SK-N-MC (cell line): ENCODE measurements around the gene ADAMTS15.

Experiments
- DNase-seq: peaks from one replicate; pipeline ENCODE4 v3.0.0-alpha.2; 2011; ENCODE audit warnings: low read depth, low spot score
- H3K27ac ChIP-seq: fragments of 200-600 bp; sonication (generic); 2 replicates; pipeline ENCODE4 v1.5.1; 2016; ENCODE audit warnings: mixed run types
- H3K36me3 ChIP-seq: fragments of 200-600 bp; sonication (generic); 2 replicates; pipeline ENCODE4 v1.6.1; 2017; ENCODE audit warnings: antibody characterized with exemption, low read length, mixed read lengths; ENCODE audit not compliant: insufficient read depth
- H3K4me3 ChIP-seq: fragments of 200-600 bp; sonication (generic); 2 replicates; pipeline ENCODE4 v1.5.1; 2016
- H3K9ac ChIP-seq: fragments of 200-600 bp; sonication (generic); 2 replicates; pipeline ENCODE4 v1.8.0; 2017; ENCODE audit warnings: mixed run types, mixed read lengths; ENCODE audit not compliant: insufficient read length
- H3K9me3 ChIP-seq: fragments of 200-600 bp; sonication (generic); 2 replicates; pipeline ENCODE4 v1.6.1; 2017; ENCODE audit warnings: low read depth, mild to moderate bottlenecking, antibody characterized with exemption, low read length, moderate library complexity, mixed read lengths
- EZH2 ChIP-seq: fragments of 200-600 bp; sonication (generic); IDR thresholded peaks from one replicate; pipeline ENCODE4 v1.6.1; 2017; ENCODE audit warnings: antibody characterized with exemption
- FOXP2 ChIP-seq: optimal IDR thresholded peaks from 2 replicates; pipeline ENCODE3; 2011; ENCODE audit warnings: mild to moderate bottlenecking, moderate library complexity; ENCODE audit not compliant: insufficient read depth; ENCODE audit errors: extremely low read length, control extremely low read depth
- POLR2AphosphoS5 ChIP-seq: IDR thresholded peaks from 2 replicates; pipeline ENCODE4 v1.6.1; 2012; ENCODE audit warnings: mild to moderate bottlenecking, low read depth, low read length, borderline replicate concordance

The ADAMTS15 gene

DNA sequence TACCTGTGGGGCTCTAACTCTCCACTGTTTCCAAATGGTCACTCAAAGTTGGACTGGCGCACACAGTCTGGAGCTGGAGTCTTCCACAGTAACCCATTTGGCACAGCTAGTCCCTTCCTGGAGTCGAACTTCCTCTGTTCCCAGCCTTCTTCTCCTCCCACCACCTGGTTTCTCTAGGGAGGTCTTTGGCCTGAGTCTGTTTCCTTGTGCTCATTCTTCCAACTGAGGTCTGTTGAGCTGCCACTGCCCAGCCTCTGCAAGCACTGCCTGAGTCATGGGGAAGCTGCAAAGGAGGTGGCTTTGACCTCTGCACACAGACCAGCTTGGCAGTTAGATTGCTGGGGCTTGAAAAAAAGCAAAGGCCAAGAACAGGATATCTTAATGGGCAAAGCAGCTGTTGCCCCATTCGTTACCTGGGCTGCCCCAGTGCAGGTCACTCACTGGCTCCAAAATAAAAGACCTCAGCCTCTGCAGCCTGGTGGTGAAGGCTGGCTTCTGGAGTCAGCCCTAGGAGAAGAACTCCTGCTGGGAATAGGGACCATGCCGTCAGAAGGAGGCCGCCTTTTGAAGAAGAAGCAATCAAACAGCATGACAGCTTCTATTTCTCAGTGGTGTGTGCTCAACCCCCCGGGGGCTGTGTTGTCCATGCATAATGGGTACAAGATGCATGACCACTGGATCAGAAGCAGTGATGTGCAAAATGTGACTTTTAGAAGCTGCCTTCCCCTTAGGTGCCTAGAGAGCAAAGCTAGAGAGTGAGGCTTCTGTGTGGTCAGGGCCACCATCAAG is 3.0 kb downstream of the ADAMTS15 start:
- Histone ChIP-seq H3K9ac (no peak overlapping the region), H3K36me3 (no peaks in the 10 kb centered on the region), H3K4me3 (no peak overlapping the region), H3K27ac (no peak overlapping the region), H3K9me3 (no peaks in the 10 kb centered on the region)
- TF ChIP-seq POLR2AphosphoS5 (no peak), FOXP2 (no peak), EZH2 (no peak)
- no peak for DNase-seq

GRCh38 chr11:130452176-130452575 is 3.7 kb downstream of the ADAMTS15 start:
- no peak overlapping the region for H3K27ac ChIP-seq
- H3K9me3 ChIP-seq, result no peaks in the 10 kb centered on the region
- TF ChIP-seq POLR2AphosphoS5 (no peak), FOXP2 (no peak), EZH2 (no peak)
- H3K36me3 ChIP-seq, result no peaks in the 10 kb centered on the region
- no peak overlapping the region for H3K4me3 ChIP-seq
- no peak for DNase-seq
- no peak overlapping the region for H3K9ac ChIP-seq

- Histone ChIP-seq H3K9me3 (no peaks in the 10 kb centered on the region), H3K9ac (no peak overlapping the region), H3K36me3 (no peaks in the 10 kb centered on the region), H3K27ac (no peak overlapping the region), H3K4me3 (no peak overlapping the region)
- DNase-seq, result no peak
- TF ChIP-seq FOXP2 (no peak), POLR2AphosphoS5 (no peak), EZH2 (no peak)
Observed at GRCh38 chr11:130452940-130453339, 4.5 kb downstream of the ADAMTS15 start.

DNA sequence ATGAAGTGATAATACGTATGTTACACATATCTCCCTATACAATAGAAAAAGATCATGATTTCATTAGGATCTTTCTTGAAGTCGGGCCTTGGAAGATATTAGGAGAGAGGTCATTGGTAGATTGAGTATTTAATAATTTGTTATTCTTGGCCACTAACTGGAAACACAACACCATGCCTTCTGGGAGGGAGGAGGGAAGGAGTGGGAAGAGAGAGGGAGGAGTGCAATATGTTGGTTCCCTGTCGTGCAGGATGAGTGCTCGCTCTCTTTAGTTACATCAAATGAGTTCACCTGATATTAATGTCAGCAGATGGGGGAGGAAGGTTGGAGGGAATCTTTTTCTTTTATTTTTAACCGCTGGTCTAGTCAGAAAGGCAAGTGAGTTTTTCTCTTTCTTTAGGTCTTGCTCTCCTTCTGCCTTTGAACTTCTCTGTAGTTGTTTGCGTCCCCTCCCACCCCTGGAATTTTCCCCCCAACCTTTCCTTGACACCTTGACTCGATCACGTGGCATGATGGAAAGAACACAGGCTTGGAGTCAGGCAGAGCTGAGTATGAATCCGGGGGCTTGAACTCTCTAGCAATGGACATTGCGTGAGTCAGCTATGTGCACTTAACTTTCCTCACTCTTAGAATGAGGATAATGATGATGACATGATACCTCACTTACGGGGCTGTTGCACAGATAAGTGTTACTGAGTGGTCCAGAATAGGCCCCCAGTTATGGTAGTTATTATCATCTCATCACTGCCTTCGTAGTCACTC is 6.2 kb downstream of the ADAMTS15 start:
- Histone ChIP-seq H3K36me3 (no peaks in the 10 kb centered on the region), H3K27ac (no peak overlapping the region), H3K9me3 (no peaks in the 10 kb centered on the region), H3K4me3 (no peak overlapping the region), H3K9ac (no peak overlapping the region)
- DNase-seq, result no peak
- TF ChIP-seq EZH2 (no peak), POLR2AphosphoS5 (no peak), FOXP2 (no peak)

GRCh38 chr11:130455483-130456127 is 7.2 kb downstream of the ADAMTS15 start:
- TF ChIP-seq FOXP2 (no peak), EZH2 (no peak), POLR2AphosphoS5 (no peak)
- DNase-seq, result no peak
- H3K9me3 ChIP-seq, result no peaks in the 10 kb centered on the region
- no peak overlapping the region for H3K4me3 ChIP-seq
- H3K36me3 ChIP-seq, result no peaks in the 10 kb centered on the region
- H3K27ac ChIP-seq, result no peak overlapping the region
- no peak overlapping the region for H3K9ac ChIP-seq

- no peak for TF ChIP-seq EZH2
Observed at GRCh38 chr11:130456286-130456685, 7.8 kb downstream of the ADAMTS15 start.

GRCh38 chr11:130457623-130458409 is 9.4 kb downstream of the ADAMTS15 start:
- Histone ChIP-seq H3K9ac (no peak overlapping the region), H3K27ac (no peak overlapping the region), H3K9me3 (no peaks in the 10 kb centered on the region), H3K4me3 (no peak overlapping the region), H3K36me3 (no peaks in the 10 kb centered on the region)
- DNase-seq, result no peak
- TF ChIP-seq EZH2 (no peak), FOXP2 (no peak), POLR2AphosphoS5 (no peak)

More at GRCh38 chr11:130456286-130456685, 7.8 kb downstream of the ADAMTS15 start:
- no peaks in the 10 kb centered on the region for H3K36me3 ChIP-seq
- no peak overlapping the region for H3K27ac ChIP-seq
- DNase-seq, result no peak
- H3K9me3 ChIP-seq, result no peaks in the 10 kb centered on the region
- no peak overlapping the region for H3K4me3 ChIP-seq
- no peak overlapping the region for H3K9ac ChIP-seq

GRCh38 chr11:130458410-130458729 is 9.9 kb downstream of the ADAMTS15 start:
- no peak overlapping the region for H3K27ac ChIP-seq
- TF ChIP-seq EZH2, result no peak
- TF ChIP-seq POLR2AphosphoS5, result no peak
- TF ChIP-seq FOXP2, result no peak
- H3K9me3 ChIP-seq, result no peaks in the 10 kb centered on the region
- H3K9ac ChIP-seq, result no peak overlapping the region
- H3K36me3 ChIP-seq, result no peaks in the 10 kb centered on the region
- no peak overlapping the region for H3K4me3 ChIP-seq
- no peak for DNase-seq
